HPDE6-E6E7 (cell line): ENCODE measurements around the gene SPOP.
"Not testable (repeated sequence)": the region's sequence is repeated elsewhere in the genome, so short reads cannot be mapped to it uniquely, and the experiment has no call there.

Experiments used
- DNase-seq: peaks from one replicate; pipeline ENCODE4 v3.0.0; 2011; ENCODE audit warnings: missing footprints; ENCODE audit errors: extremely low spot score

SPOP gene

DNA sequence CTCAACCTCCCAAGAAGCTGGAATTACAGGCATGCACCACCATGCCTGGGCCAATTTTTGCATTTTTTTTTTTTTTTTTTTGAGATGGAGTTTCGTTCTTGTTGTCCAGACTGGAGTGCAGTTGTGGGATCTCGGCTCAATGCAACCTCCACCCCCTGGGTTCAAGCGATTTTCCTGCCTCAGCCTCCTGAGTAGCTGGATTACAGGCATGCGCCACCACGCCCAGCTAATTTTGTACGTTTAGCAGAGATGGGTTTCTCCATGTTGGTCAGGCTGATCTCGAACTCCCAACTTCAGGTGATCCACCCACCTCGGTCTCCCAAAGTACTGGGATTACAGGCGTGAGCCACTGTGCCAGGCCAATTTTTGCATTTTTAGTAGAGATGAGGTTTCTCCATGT is 127.1 kb downstream of the SPOP start:
- not testable (repeated sequence) for DNase-seq

DNA sequence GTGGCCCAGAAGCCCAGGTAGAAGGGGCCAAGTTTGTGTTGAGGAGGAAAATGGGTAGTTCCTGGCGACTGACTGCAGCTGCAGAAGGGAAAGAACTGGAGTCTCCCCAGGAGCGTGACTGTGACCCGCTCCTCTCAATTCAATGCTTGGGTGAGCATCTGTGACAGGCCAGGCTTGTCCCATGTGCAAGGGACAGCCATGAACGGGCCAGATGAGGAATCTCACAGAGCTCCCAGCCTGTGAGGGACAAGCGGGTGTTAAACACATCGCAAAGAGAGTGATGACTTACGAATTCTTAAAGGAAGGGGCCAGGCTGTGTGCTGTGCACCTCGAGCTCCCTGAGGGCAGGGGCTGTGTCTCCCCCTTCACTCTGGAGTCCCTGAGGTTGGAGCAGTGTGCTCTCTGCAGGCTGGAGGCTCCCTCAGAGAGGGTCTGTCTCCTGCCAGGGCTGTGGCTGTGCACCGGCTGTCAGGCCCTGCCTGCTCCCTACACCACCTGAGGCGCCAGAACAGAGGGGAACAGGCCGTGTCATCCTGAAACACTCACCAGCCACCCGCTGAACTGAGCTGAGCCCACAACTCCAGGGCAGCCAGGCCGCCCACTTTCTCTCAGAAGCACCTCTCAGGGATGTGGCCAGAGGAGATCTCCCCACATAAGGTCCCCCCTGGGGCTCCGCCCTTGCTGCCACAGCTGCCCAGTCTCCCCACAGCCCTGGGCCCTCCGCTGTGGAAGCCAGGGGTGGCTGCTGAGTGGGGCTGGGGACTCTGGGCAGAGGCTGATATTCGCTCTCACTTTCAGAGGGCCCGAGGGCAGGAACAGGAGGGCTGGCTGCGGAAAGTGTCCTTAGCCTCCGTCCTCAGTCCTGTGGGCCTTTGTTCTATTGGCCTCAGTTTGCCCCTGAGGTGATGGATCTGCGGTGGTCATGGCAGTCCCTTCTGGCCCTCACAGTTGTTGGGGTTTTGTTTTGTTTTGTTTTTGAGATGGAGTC is 127.9 kb downstream of the SPOP start:
- DNase-seq = no peak

DNA sequence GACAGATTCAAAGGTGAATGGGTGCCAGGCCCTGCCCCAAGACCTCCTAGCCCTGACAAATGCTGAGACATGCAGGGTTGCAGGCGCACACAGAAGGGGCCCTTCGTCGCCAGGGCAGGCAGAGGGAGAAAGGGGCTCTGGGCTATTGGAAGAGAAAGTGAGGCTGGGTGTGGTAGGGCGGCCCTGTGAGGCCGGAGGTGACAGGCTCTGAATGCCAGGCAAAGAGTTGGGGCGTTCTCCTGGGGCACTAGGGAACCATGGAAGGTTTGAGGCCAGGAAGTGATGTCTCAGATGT is 128.6 kb downstream of the SPOP start:
- no peak for DNase-seq
